Mesendoderm (in vitro differentiated cells): ENCODE results near the gene GNG13.

ENCODE experiments used
- DNase-seq: peaks from one replicate; pipeline ENCODE4 v3.0.0; 2013
- H2AK5ac ChIP-seq: 2 replicates; pipeline ENCODE4 v1.6.1; 2013; ENCODE audit warnings: low read length, inconsistent platforms
- H2BK120ac ChIP-seq: 2 replicates; pipeline ENCODE4 v1.6.1; 2013; ENCODE audit warnings: low read depth, mild to moderate bottlenecking, low read length, moderate library complexity, mixed read lengths
- H2BK15ac ChIP-seq: replicated peaks from 2 replicates; pipeline ENCODE4 v1.6.1; 2013; ENCODE audit warnings: low read depth, mild to moderate bottlenecking, moderate library complexity
- H2BK5ac ChIP-seq: 2 replicates; pipeline ENCODE4 v1.6.1; 2013; ENCODE audit warnings: low read length, inconsistent platforms
- H3K18ac ChIP-seq: 2 replicates; pipeline ENCODE4 v1.6.1; 2013; ENCODE audit warnings: mild to moderate bottlenecking, low read length, mixed read lengths
- H3K23ac ChIP-seq: one replicate; pipeline ENCODE4 v1.6.1; 2013; ENCODE audit warnings: low read length
- H3K27ac ChIP-seq: 2 replicates; pipeline ENCODE4 v1.5.1; 2013; ENCODE audit warnings: low read depth, mild to moderate bottlenecking, inconsistent platforms, low read length, moderate library complexity
- H3K27me3 ChIP-seq: 2 replicates; pipeline ENCODE4 v1.6.1; 2013; ENCODE audit warnings: low read length, control low read depth, mild to moderate bottlenecking, inconsistent platforms; ENCODE audit not compliant: insufficient read depth, poor library complexity
- H3K36me3 ChIP-seq: 2 replicates; pipeline ENCODE4 v1.6.1; 2013; ENCODE audit warnings: low read length, inconsistent platforms; ENCODE audit not compliant: control insufficient read depth, insufficient read depth
- H3K4ac ChIP-seq: one replicate; pipeline ENCODE4 v1.6.1; 2013; ENCODE audit warnings: low read depth, mild to moderate bottlenecking, low read length, moderate library complexity
- H3K4me1 ChIP-seq: 2 replicates; pipeline ENCODE4 v1.6.1; 2013; ENCODE audit warnings: low read depth, low read length, inconsistent platforms; ENCODE audit not compliant: control insufficient read depth
- H3K4me2 ChIP-seq: 2 replicates; pipeline ENCODE4 v1.6.1; 2013; ENCODE audit warnings: low read length
- H3K4me3 ChIP-seq: 2 replicates; pipeline ENCODE4 v1.5.1; 2013; ENCODE audit warnings: mild to moderate bottlenecking, low read length
- H3K56ac ChIP-seq: one replicate; pipeline ENCODE4 v1.6.1; 2013; ENCODE audit warnings: low read length
- H3K79me1 ChIP-seq: 2 replicates; pipeline ENCODE4 v1.6.1; 2013; ENCODE audit warnings: low read length, inconsistent platforms
- H3K79me2 ChIP-seq: 2 replicates; pipeline ENCODE4 v1.6.1; 2013; ENCODE audit warnings: mild to moderate bottlenecking, low read length; ENCODE audit not compliant: control insufficient read depth, insufficient read depth
- H3K9ac ChIP-seq: 2 replicates; pipeline ENCODE4 v1.6.1; 2013; ENCODE audit warnings: low read length, inconsistent platforms
- H4K5ac ChIP-seq: one replicate; pipeline ENCODE4 v1.6.1; 2013; ENCODE audit warnings: low read length
- H4K8ac ChIP-seq: one replicate; pipeline ENCODE4 v1.6.1; 2013; ENCODE audit warnings: low read depth, mild to moderate bottlenecking, control low read depth, low read length, moderate library complexity
- WGBS: extraction: QIAGEN DNeasy Blood & Tissue Kit; methylation state at CpG from one replicate; pipeline ENCODE4 v1.1.7; 2013; ENCODE audit warnings: low lambda C conversion rate, missing lambda C conversion rate; ENCODE audit not compliant: insufficient coverage; ENCODE audit errors: extremely low coverage; 5-methylcytosine and 5-hydroxymethylcytosine counted together

GNG13 gene

GRCh38 chr16:761625-762513, 38.7 kb downstream of the GNG13 start:
- no peak overlapping the region for H3K9ac ChIP-seq
- no peak overlapping the region for H3K27ac ChIP-seq
- no peak overlapping the region for H3K56ac ChIP-seq
- H3K4ac ChIP-seq = no peak overlapping the region
- H3K23ac ChIP-seq = no peak overlapping the region
- no peak for DNase-seq
- H3K79me1 ChIP-seq = no peaks in the 10 kb centered on the region
- no peak overlapping the region for H3K18ac ChIP-seq
- H4K5ac ChIP-seq = no peak overlapping the region
- H2BK15ac ChIP-seq = no peak overlapping the region
- H2BK120ac ChIP-seq = no peak overlapping the region
- no peaks in the 10 kb centered on the region for H3K36me3 ChIP-seq
- H3K4me3 ChIP-seq = no peak overlapping the region
- H3K79me2 ChIP-seq = no peaks in the 10 kb centered on the region
- no peak overlapping the region for H2BK5ac ChIP-seq
- no CpG with 5 or more reads among the region's 22 CpGs for WGBS
- no peaks in the 10 kb centered on the region for H3K27me3 ChIP-seq
- no peaks in the 10 kb centered on the region for H3K4me1 ChIP-seq
- H2AK5ac ChIP-seq = no peak overlapping the region
- H4K8ac ChIP-seq = no peak overlapping the region
- no peak overlapping the region for H3K4me2 ChIP-seq

GRCh38 chr16:760545-761343, 39.8 kb downstream of the GNG13 start, which contains the start of gene MSLN:
Gene MSLN (plus strand): TSS chr16:760734. CDS start chr16:762681, 1,947 bp downstream.
- Histone ChIP-seq H3K23ac (no peak within 1 kb of the TSS), H4K5ac (no peak within 1 kb of the TSS), H2AK5ac (no peak within 1 kb of the TSS), H3K4me3 (no peak within 1 kb of the TSS), H2BK5ac (no peak within 1 kb of the TSS), H3K4ac (no peak within 1 kb of the TSS), H3K27me3 (no peaks in the 10 kb centered on the region), H4K8ac (no peak within 1 kb of the TSS), H3K36me3 (no peaks in the 10 kb centered on the region), H3K27ac (no peak within 1 kb of the TSS), H2BK15ac (no peak within 1 kb of the TSS), H3K4me2 (no peak within 1 kb of the TSS), H3K79me2 (no peaks in the 10 kb centered on the region), H3K79me1 (no peaks in the 10 kb centered on the region), H3K4me1 (no peaks in the 10 kb centered on the region), H2BK120ac (no peak within 1 kb of the TSS), H3K56ac (no peak within 1 kb of the TSS), H3K9ac (no peak within 1 kb of the TSS), H3K18ac (no peak within 1 kb of the TSS)
- WGBS = no CpG with 5 or more reads among the region's 37 CpGs
- DNase-seq = no peak

GRCh38 chr16:760065-760464, 40.5 kb downstream of the GNG13 start:
- no peak overlapping the region for H3K23ac ChIP-seq
- no CpG with 5 or more reads among the region's 15 CpGs for WGBS
- H3K4me1 ChIP-seq = no peaks in the 10 kb centered on the region
- no peak overlapping the region for H4K8ac ChIP-seq
- H3K4me3 ChIP-seq = no peak overlapping the region
- H3K79me1 ChIP-seq = no peaks in the 10 kb centered on the region
- H2BK15ac ChIP-seq = no peak overlapping the region
- H3K79me2 ChIP-seq = no peaks in the 10 kb centered on the region
- no peak overlapping the region for H3K18ac ChIP-seq
- H3K56ac ChIP-seq = no peak overlapping the region
- H3K4me2 ChIP-seq = no peak overlapping the region
- H3K27me3 ChIP-seq = no peaks in the 10 kb centered on the region
- no peak overlapping the region for H3K4ac ChIP-seq
- H3K36me3 ChIP-seq = no peaks in the 10 kb centered on the region
- H2AK5ac ChIP-seq = no peak overlapping the region
- no peak for DNase-seq
- H3K27ac ChIP-seq = no peak overlapping the region
- H4K5ac ChIP-seq = no peak overlapping the region
- no peak overlapping the region for H2BK5ac ChIP-seq
- H3K9ac ChIP-seq = no peak overlapping the region
- H2BK120ac ChIP-seq = no peak overlapping the region

- no peak overlapping the region for H3K18ac ChIP-seq
- no peak overlapping the region for H3K56ac ChIP-seq
- H3K36me3 ChIP-seq = no peaks in the 10 kb centered on the region
- H3K4me1 ChIP-seq = no peaks in the 10 kb centered on the region
- no peaks in the 10 kb centered on the region for H3K27me3 ChIP-seq
- no peak overlapping the region for H4K5ac ChIP-seq
- DNase-seq = no peak
- WGBS = no CpG with 5 or more reads among the region's 34 CpGs
- no peak overlapping the region for H3K23ac ChIP-seq
- H2BK5ac ChIP-seq = no peak overlapping the region
- no peak overlapping the region for H3K9ac ChIP-seq
- no peaks in the 10 kb centered on the region for H3K79me2 ChIP-seq
- no peak overlapping the region for H2BK15ac ChIP-seq
- H3K27ac ChIP-seq = no peak overlapping the region
- no peak overlapping the region for H3K4me2 ChIP-seq
- no peaks in the 10 kb centered on the region for H3K79me1 ChIP-seq
- H2AK5ac ChIP-seq = no peak overlapping the region
- H3K4me3 ChIP-seq = no peak overlapping the region
- no peak overlapping the region for H2BK120ac ChIP-seq
- H4K8ac ChIP-seq = no peak overlapping the region
- H3K4ac ChIP-seq = no peak overlapping the region
Observed at GRCh38 chr16:759110-759910, 41.2 kb downstream of the GNG13 start.

GRCh38 chr16:756428-756827, 44.1 kb downstream of the GNG13 start:
- Histone ChIP-seq H2AK5ac (no peak overlapping the region), H3K4me1 (no peaks in the 10 kb centered on the region), H3K4me3 (no peak overlapping the region), H3K23ac (no peak overlapping the region), H3K79me2 (no peaks in the 10 kb centered on the region), H3K9ac (no peak overlapping the region), H3K4ac (no peak overlapping the region), H3K4me2 (no peak overlapping the region), H3K36me3 (no peaks in the 10 kb centered on the region), H3K27me3 (no peaks in the 10 kb centered on the region), H2BK15ac (no peak overlapping the region), H3K56ac (no peak overlapping the region), H4K8ac (no peak overlapping the region), H2BK5ac (no peak overlapping the region), H2BK120ac (no peak overlapping the region), H3K18ac (no peak overlapping the region), H3K27ac (no peak overlapping the region), H3K79me1 (no peaks in the 10 kb centered on the region), H4K5ac (no peak overlapping the region)
- no peak for DNase-seq
- WGBS = no CpG with 5 or more reads among the region's 5 CpGs
